ENCODE measurements around the gene CAPN3.
"Not testable (repeated sequence)": the region's sequence is repeated elsewhere in the genome, so short reads cannot be mapped to it uniquely, and the experiment has no call there.

The CAPN3 gene

DNA sequence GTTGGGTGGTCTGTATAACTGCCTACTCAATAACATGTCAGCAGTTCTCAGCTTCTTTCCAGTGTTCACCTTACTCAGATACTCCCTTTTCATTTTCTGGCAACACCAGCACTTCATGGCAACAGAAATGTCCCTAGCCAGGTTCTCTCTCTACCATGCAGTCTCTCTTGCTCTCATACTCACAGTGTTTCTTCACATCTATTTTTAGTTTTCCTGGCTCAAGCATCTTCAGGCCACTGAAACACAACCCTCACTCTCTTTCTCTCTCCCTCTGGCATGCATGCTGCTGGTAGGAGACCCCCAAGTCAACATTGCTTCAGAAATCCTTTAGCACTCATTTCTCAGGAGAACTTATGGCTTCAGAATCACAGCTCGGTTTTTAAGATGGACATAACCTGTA, at the start of gene CAPN3:
Gene CAPN3 (plus strand): TSS at position 253 of the 400 bp plus-strand sequence. CDS start 305 bp downstream, outside the sequence.
- no peak for DNase-seq

- no peak for DNase-seq
Observed at GRCh38 chr15:42313463-42313862, 45.8 kb upstream of the CAPN3 start.

- DNase-seq: no peak
Observed at GRCh38 chr15:42314818-42315217, 44.5 kb upstream of the CAPN3 start.

DNA sequence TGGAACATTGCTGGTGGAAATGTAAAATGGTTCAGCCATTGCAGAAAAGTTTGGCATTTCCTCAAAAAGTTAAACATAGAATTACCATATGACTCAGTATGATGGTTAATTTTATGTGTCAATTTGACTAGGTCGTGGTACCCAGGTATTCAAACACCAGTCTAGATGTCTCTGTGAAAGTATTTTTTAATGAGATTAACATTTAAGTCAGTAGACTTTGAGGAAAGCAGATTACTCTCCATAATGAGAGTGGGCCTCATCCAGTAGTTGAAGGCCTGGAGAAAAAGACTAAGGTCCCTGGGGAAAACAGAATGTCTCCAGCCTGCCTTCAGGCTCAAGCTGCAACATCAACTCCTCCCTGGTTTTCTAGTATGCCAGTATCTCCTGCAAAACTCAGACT, 43.8 kb upstream of the CAPN3 start:
- no peak for DNase-seq

- DNase-seq: not testable (repeated sequence)
Observed at GRCh38 chr15:42316282-42316805, 43.0 kb upstream of the CAPN3 start.

DNA sequence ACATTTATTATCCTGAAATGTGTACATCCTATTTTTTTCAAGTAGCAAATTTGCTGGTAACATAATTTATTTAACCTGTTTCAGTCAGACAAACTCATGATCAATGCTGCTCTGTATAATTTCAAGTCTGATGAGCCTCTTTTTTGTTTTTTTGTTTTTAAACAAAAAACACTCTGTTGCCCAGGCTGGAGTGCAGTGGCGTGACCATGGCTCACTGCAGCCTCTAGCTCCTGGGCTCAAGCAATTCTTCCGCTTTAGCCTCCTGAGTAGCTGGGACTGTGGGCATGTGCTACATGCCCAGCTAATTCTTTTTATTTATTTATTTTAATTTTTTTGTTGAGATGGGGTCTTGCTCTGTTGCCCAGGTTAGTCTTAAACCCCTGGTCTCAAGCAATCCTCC, 40.1 kb upstream of the CAPN3 start:
- DNase-seq: no peak

GRCh38 chr15:42324308-42324707, 35.0 kb upstream of the CAPN3 start:
- DNase-seq: no peak

DNA sequence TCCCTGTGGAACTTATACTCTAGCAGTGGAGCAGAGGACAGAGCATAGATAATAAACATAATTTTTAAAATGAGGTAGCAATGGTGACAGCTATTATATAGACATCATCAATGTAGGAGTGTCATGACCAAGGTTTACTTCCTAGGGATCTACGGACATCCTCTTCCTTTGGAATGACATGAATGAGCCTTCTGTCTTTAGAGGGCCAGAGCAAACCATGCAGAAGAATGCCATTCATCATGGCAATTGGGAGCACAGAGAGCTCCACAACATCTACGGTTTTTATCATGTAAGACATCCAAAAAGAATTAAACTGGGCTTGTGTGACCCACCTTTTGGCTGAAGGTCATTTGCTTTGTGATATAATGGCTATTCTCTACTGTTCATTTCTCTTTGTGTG, 30.1 kb upstream of the CAPN3 start:
- no peak for DNase-seq

- DNase-seq: no peak
Observed at GRCh38 chr15:42329992-42330391, 29.3 kb upstream of the CAPN3 start.

GRCh38 chr15:42331235-42331634, 28.1 kb upstream of the CAPN3 start:
- DNase-seq: no peak

DNA sequence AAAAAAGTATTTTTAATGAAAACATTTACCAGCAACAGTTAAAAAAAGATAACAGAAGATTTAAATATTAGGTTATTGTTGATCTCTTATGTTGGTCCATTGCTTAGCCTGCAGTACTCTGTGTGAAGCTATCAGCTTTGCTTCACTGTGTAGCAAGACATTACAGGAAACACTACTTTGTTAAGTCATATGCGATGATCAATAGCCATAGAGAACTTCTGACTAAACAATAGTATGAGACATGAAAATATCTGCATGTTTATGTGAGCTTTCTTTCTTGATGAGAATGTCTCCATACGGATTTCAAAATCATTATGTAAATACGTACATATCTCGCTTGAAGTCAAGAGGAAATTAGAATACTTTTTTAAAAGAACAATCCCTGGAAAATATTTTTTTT, 27.0 kb upstream of the CAPN3 start:
- DNase-seq: no peak

DNA sequence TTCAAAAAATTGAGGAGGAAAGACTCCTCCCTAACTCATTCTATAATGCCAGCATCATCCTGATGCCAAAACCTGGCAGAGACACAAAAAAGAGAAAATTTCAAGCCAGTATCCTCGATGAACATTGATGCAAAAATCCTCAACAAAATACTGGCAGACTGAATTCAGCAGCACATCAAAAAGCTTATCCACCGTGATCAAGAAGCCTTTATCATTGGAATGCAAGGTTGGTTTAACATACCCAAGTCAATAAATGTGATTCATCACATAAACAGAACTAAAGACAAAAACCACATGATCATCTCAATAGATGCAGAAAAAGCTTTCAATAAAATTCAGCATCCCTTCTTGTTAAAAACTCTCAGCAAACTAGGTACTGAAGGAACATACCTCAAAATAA, 24.2 kb upstream of the CAPN3 start:
- DNase-seq: no peak

DNA sequence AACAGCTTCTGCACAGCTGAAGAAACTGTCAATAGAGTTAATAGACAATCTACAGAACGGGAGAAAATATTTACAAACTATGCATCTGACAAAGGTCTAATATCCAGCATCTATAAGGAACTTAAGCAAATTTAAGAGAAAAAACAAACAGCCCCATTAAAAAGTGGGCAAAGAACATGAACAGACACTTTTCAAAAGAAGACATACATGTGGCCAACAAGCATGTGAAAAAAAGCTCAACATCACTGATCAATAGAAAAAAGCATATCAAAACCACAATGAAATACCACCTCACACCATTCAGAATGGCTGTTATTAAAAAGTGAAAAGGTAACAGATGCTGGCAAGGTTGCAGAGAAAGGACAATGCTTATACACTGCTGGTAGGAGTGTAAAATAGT, 22.7 kb upstream of the CAPN3 start:
- not testable (repeated sequence) for DNase-seq

- DNase-seq: not testable (repeated sequence)
Observed at GRCh38 chr15:42337104-42337503, 22.2 kb upstream of the CAPN3 start.

DNA sequence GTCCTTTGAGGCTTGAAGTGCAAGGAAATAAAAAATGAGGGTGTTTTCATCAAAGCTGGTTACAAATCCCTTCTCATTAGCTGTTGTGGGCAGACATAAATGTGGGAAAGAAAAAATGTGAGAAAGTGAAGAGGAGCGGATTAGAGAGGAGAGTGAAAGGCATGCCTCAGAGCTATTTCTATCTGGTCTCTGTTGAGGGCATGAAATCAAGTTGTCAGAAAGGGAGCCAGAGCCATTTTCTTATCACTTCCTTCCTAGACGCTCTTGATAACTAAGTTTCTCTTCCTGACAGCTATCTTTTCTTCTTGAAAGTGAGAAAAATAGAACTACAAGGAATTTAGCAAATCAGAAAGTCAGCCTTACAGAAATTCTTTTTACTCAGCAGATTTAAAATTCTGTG, 20.8 kb upstream of the CAPN3 start:
- no peak for DNase-seq

GRCh38 chr15:42343596-42344232, 15.6 kb upstream of the CAPN3 start:
- DNase-seq: no peak

- DNase-seq: no peak
Observed at GRCh38 chr15:42344763-42345162, 14.5 kb upstream of the CAPN3 start.

- no peak for DNase-seq
Observed at GRCh38 chr15:42345504-42345903, 13.8 kb upstream of the CAPN3 start.

DNA sequence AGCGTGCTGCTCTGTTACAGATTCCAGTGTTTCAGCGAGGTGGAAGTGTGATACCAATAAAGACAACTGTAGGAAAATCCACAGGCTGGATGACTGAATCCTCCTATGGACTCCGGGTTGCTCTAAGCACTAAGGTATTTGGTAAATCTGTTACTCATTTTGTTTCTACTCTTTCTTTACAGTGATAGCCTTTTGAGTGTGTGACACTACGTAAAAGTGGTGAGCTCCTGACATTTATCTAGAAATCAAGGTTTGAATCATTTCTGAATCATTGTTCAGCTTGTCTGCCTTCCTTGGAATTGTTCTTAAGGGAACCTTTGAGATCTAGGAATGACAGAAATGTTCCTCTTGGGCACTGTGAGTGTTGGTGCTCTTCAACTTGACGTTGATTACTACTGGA, 11.2 kb upstream of the CAPN3 start:
- no peak for DNase-seq

GRCh38 chr15:42349186-42349585, 10.1 kb upstream of the CAPN3 start:
- DNase-seq: no peak

GRCh38 chr15:42352401-42352800, 6.9 kb upstream of the CAPN3 start:
- DNase-seq: no peak

- no peak for DNase-seq
Observed at GRCh38 chr15:42353061-42353460, 6.2 kb upstream of the CAPN3 start.

- no peak for DNase-seq
Observed at GRCh38 chr15:42354824-42355223, 4.5 kb upstream of the CAPN3 start.

DNA sequence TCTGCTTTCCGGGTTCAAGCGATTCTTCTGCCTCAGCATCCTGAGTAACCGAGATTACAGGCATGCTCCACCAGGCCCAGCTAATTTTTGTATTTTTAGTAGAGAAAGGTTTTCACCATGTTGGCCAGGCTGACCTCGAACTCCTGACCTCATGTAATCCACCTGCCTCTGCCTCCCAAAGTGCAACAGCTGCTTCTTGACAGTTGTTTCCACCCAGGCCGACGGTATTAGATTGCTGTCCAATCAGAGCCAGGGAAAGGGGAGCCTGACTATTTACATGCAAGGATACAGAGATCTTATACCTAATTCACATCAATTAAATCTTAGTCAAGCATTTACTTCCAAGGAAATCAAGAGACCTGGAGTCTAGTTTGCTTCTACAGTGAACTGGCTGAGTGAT, 4.0 kb upstream of the CAPN3 start:
- no peak for DNase-seq

DNA sequence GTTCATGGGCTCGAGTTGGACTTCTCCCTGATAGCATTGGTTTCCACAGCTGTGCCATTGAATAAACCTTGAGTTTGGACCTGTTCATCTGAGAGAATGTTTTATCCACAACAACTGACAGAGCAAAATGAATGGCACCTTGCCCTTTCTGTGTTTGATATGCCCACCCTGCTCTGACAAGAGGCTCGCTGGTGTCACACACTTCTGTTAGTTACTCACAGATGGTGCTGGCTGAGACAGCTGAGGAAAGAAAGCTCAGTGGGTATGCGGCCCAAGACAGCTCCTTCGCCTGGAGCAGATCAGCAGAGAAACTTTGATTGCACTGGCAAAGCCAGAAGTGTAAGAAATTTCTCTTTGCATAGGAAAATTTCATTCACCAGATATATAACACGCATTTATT, 2.5 kb upstream of the CAPN3 start:
- DNase-seq: no peak

Data from NCI-H510A (cell line).